ENCODE measurements around the gene MRPS18A. TPM values are rescaled to one million over a fixed set of nuclear protein-coding genes. Genes with fewer than 3 reads are reported as not detected.

MRPS18A gene
- total and polyA plus RNA-seq, 9 of the 15 experiments (the other 6 are each of a cell fraction or from before 2014, with no cell fraction given), result 87.5 to 243 (median 125) TPM

DNA sequence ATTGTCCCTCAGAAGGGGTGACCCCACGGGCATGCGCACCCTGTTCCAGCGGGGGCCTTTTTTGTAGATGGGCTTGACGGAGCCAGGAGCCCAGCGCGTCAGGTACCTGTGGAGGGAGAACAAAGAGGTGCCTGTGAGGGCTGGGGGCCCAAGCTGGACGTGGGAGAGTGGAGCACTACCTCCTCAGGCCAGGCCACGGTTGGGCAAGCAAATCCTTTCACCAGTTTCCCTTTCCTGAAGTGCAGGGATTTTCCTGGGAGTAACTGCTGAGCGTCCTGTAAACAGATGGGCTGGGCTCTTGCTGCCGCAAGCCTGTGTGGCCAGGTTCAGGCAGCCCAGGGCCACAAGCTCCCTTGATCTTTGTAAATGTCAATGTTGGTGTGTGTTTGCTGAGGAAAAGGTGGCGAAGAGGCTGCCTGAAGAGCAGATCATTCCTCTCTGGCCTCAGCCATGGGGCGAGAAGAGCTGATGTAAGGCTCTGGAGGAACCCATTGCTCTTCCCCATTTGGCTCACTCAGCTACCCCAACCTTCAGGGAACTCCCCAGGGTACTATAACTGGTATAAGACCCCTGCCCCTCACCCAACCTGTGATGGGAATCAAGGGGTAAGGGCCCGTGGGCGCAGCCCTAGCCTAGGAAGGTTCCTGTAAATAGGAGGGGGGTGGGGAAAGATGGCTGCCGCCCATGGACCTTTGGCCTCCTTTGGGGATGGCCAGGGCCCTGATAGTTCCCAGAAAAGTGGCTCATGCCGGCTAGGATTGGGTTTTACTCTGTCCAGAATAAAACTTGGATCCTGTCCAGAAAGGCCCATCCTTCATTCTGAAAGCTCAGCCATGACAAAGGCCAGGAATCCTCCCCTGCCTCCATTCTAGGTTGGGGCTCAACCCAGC lies 15.5 kb downstream of the MRPS18A start (continued):
- TF ChIP-seq MYNN (IDR thresholded peaks at IDR 0.05) (no peak), MYNN (CRISPR knock-in tag; IDR thresholded peaks at IDR 0.05) (no peak), MEIS2 (IDR thresholded peaks at IDR 0.05; ENCODE audit: partially characterized antibody) (peak; percentile 73), RAD21 (CRISPR knock-in tag; conservative IDR thresholded peaks at IDR 0.05 in 1 of 2, IDR thresholded peaks at IDR 0.05 in 1 of 2) (no peak), ZNF764 (CRISPR knock-in tag; IDR thresholded peaks at IDR 0.05; ENCODE audit: low read depth) (no peak), ZNF766 (CRISPR knock-in tag; conservative IDR thresholded peaks at IDR 0.05) (no peak), RBFOX2 (IDR thresholded peaks at IDR 0.05; ENCODE audit: low read depth, low read length) (0 out of 2 replicates have a peak, but pooled peaks have one; percentile 9), RFX7 (CRISPR knock-in tag; IDR thresholded peaks at IDR 0.05) (no peak), BACH1 (tag; IDR thresholded peaks at IDR 0.05) (no peak), YY1 (IDR thresholded peaks at IDR 0.05; ENCODE audit: borderline replicate concordance in 1 of 3, control insufficient read depth in 1 of 3, extremely low read depth in 1 of 3, insufficient read depth in 3 of 3, insufficient read length in 1 of 3, insufficient replicate concordance in 2 of 3, low read depth in 1 of 3, low read length in 2 of 3) (peak in 2 of 3 experiments; percentile 24 to 71), PTTG1 (tag; IDR thresholded peaks at IDR 0.05; ENCODE audit: low read depth) (no peak), POLR2G (IDR thresholded peaks at IDR 0.05; ENCODE audit: low read depth, low read length) (peak; percentile 42; the same call in 1 of the 2 replicates), ZNF583 (CRISPR knock-in tag; IDR thresholded peaks at IDR 0.05) (no peak), TBL1XR1 (IDR thresholded peaks at IDR 0.05; ENCODE audit: low read length in 2 of 2) (no peak), SMAD4 (CRISPR knock-in tag; conservative IDR thresholded peaks at IDR 0.05) (no peak), EWSR1 (IDR thresholded peaks at IDR 0.05; ENCODE audit: borderline replicate concordance, low read depth, partially characterized antibody) (no peak)
- TF ChIP-seq, protein P1, sequence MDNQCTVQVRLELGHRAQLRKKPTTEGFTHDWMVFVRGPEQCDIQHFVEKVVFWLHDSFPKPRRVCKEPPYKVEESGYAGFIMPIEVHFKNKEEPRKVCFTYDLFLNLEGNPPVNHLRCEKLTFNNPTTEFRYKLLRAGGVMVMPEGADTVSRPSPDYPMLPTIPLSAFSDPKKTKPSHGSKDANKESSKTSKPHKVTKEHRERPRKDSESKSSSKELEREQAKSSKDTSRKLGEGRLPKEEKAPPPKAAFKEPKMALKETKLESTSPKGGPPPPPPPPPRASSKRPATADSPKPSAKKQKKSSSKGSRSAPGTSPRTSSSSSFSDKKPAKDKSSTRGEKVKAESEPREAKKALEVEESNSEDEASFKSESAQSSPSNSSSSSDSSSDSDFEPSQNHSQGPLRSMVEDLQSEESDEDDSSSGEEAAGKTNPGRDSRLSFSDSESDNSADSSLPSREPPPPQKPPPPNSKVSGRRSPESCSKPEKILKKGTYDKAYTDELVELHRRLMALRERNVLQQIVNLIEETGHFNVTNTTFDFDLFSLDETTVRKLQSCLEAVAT (IDR thresholded peaks at IDR 0.05), result no peak
- TF ChIP-seq, protein P2, sequence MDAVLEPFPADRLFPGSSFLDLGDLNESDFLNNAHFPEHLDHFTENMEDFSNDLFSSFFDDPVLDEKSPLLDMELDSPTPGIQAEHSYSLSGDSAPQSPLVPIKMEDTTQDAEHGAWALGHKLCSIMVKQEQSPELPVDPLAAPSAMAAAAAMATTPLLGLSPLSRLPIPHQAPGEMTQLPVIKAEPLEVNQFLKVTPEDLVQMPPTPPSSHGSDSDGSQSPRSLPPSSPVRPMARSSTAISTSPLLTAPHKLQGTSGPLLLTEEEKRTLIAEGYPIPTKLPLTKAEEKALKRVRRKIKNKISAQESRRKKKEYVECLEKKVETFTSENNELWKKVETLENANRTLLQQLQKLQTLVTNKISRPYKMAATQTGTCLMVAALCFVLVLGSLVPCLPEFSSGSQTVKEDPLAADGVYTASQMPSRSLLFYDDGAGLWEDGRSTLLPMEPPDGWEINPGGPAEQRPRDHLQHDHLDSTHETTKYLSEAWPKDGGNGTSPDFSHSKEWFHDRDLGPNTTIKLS (IDR thresholded peaks at IDR 0.05; ENCODE audit: borderline replicate concordance, low read depth), result no peak
